ENCODE results near the gene EGFL6.
"Not testable (repeated sequence)": the region's sequence is repeated elsewhere in the genome, so short reads cannot be mapped to it uniquely, and the experiment has no call there.

Gene EGFL6

GRCh38 chrX:13598877-13599276, 29.5 kb downstream of the EGFL6 start:
- no peak for DNase-seq

GRCh38 chrX:13599491-13599890, 30.1 kb downstream of the EGFL6 start:
- no peak for DNase-seq

GRCh38 chrX:13605611-13606010, 36.2 kb downstream of the EGFL6 start:
- DNase-seq, result no peak

GRCh38 chrX:13607331-13607995, 38.1 kb downstream of the EGFL6 start:
- DNase-seq, result no peak

- no peak for DNase-seq
Observed at GRCh38 chrX:13607996-13608365, 38.6 kb downstream of the EGFL6 start.

- DNase-seq, result no peak
Observed at GRCh38 chrX:13614154-13614553, 44.8 kb downstream of the EGFL6 start.

GRCh38 chrX:13620207-13620606, 50.8 kb downstream of the EGFL6 start:
- DNase-seq, result no peak

- DNase-seq, result no peak
Observed at GRCh38 chrX:13622401-13622964, 53.1 kb downstream of the EGFL6 start.

- no peak for DNase-seq
Observed at GRCh38 chrX:13627306-13627705, 57.9 kb downstream of the EGFL6 start.

GRCh38 chrX:13637224-13637623, 67.8 kb downstream of the EGFL6 start:
- not testable (repeated sequence) for DNase-seq

GRCh38 chrX:13638021-13638420, 68.6 kb downstream of the EGFL6 start:
- no peak for DNase-seq

GRCh38 chrX:13638826-13639225, 69.4 kb downstream of the EGFL6 start:
- DNase-seq, result no peak

- not testable (repeated sequence) for DNase-seq
Observed at GRCh38 chrX:13641684-13642083, 72.3 kb downstream of the EGFL6 start.

GRCh38 chrX:13645464-13646153, 76.2 kb downstream of the EGFL6 start:
- DNase-seq, result no peak

GRCh38 chrX:13646154-13646549, 76.8 kb downstream of the EGFL6 start:
- DNase-seq, result peak; percentile 5

GRCh38 chrX:13647709-13648212, 78.4 kb downstream of the EGFL6 start:
- peak; percentile 53 for DNase-seq

GRCh38 chrX:13648336-13648735, 78.9 kb downstream of the EGFL6 start:
- DNase-seq, result not testable (repeated sequence)

GRCh38 chrX:13649838-13650237, 80.4 kb downstream of the EGFL6 start:
- DNase-seq, result no peak

GRCh38 chrX:13650318-13650717, 80.9 kb downstream of the EGFL6 start:
- DNase-seq, result no peak

- no peak for DNase-seq
Observed at GRCh38 chrX:13651150-13651549, 81.7 kb downstream of the EGFL6 start.

GRCh38 chrX:13652287-13652793, 82.9 kb downstream of the EGFL6 start:
- no peak for DNase-seq

- peak; percentile 96 for DNase-seq
Observed at GRCh38 chrX:13652850-13653693, 83.7 kb downstream of the EGFL6 start, which contains the start of gene TCEANC. Gene TCEANC, plus strand, starts transcription at chrX:13653141. Its CDS starts 9,368 bp downstream, at chrX:13662509.

GRCh38 chrX:13654116-13654515, 84.7 kb downstream of the EGFL6 start:
- no peak for DNase-seq
